Activated CD4-positive, alpha-beta T cell treated with anti-CD3 and anti-CD28 coated beads for 1 hour (primary cell): ENCODE data around the gene PCNX3.

Experiments used
- DNase-seq: peaks from one replicate; pipeline ENCODE4 v3.0.0-alpha.2; 2020

Gene PCNX3

DNA sequence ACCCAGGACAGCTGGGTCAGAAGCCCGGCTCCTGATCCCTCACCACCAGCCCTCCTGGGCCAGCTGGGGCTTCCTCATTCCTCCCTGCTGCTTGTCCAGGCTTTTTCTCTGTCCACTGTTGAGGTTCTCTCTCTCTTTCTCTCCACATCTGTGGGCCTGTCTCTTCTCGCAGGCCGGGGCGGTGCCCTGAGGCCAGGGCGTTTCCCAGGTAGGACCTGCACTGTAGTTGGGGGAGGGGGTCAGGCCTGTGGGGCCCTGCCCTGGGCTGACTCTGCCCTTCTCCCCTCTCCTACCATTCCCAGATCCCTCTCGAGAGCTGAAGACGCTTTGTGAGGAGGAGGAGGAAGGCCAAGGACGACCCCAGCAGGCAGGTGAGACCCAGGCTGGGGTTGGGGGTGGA is 34.8 kb upstream of the PCNX3 start:
- DNase-seq, result no peak

DNA sequence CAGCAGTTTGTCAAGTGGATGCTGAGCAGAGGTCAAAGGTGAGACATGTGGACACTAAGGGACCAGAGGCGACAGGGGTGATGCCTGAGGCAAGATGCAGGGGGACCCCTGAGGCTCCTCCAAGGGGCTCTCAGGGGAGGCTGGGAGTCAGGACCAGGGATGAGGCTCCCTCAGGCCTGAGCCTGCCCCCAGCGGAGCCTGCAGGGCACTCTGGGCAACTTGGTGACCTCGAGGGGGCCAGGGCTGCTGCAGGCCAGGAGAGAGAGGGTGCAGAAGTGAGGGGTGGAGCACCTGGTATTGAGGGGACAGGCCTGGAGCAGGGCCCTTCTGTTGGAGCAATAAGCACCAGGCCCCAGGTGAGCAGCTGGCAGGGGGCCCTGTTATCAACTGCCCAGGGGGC is 33.6 kb upstream of the PCNX3 start:
- DNase-seq, result no peak

DNA sequence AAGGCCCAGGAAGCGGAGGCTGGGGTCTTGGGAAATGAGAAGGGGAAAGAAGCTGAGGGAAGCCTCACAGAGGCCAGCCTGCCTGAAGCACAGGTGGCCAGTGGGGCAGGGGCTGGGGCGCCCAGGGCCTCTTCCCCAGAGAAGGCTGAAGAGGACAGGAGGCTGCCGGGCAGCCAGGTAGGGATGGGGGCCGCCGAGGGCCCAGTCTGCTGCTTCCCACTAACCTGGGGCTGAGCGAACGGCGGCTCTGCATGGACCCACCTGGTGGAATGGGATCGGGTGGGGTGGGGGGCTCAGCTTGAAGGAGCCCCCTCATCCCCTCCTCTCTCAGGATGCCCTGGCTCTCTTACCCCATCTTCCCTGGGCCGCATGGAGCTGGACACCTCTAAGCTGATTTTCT is 32.0 kb upstream of the PCNX3 start:
- DNase-seq, result no peak

DNA sequence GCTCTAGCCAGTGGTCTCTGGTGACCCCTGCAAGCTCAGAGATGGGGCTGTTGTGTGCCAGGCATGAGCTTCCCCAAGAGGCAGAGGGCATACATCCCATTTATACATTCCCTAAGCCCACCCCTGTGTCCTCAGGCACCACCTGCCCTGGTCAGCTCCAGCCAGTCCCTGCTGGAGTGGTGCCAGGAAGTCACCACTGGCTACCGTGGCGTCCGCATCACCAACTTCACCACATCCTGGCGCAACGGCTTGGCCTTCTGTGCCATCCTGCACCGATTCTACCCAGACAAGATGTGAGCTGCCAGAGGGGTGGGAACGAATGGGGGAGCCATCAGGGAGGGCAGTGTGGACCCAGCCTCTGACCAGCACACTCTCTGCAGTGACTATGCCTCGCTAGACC is 31.5 kb upstream of the PCNX3 start:
- no peak for DNase-seq

DNA sequence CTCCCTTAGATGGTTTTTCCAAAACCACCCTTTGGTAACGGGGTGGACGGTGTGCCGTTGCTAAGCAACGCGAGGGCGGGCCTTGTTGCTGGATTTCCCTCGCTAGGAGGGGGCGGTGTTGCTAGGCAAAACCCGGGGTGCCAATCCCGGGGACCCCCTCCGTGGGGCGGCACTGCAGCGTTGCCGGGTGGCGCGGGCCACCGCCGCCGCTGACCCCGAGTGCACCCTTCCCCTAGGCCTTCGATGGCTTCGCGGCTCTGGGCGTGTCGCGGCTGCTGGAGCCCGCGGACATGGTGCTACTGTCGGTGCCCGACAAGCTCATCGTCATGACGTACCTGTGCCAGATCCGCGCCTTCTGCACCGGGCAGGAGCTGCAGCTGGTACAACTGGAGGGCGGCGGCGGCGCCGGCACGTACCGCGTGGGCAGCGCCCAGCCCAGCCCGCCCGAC is 30.8 kb upstream of the PCNX3 start:
- no peak for DNase-seq

DNA sequence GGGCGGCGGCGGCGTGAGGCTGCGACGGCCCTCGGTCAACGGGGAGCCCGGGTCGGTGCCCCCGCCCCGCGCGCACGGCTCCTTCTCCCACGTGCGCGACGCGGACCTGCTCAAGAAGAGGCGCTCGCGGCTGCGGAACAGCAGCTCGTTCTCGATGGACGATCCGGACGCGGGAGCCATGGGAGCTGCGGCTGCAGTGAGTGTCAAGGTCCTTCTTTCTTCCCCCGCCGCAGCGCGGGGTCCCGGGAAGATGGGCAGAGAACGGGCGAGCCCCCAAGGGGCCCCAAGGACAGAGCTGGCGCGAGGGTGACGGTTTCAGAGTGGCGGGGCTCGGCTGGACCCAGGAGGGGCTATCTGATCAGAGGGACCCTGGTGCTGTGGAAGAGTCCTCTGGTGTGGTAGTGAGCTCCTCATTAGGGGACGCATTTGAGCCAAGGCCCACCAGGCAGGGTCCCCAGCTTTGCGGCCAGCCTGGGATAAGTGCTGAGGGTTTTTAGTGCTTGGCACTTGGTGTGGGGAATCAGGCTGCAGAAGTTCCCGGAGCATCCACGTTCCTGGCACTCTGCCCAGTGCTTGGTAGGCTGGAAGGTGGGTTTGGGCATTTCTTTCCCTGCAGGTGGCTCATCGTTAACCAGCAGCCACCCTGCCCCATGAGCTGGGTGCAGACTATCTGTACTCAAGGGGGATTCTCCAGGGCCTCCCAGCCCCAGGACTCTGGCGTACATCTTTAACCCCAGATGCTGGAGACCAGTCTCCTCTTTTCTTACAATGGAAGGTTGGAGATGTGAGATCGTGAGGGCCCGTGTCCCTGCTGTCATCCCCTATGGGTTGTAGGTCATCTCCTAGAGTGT is 30.0 kb upstream of the PCNX3 start:
- DNase-seq, result no peak

DNA sequence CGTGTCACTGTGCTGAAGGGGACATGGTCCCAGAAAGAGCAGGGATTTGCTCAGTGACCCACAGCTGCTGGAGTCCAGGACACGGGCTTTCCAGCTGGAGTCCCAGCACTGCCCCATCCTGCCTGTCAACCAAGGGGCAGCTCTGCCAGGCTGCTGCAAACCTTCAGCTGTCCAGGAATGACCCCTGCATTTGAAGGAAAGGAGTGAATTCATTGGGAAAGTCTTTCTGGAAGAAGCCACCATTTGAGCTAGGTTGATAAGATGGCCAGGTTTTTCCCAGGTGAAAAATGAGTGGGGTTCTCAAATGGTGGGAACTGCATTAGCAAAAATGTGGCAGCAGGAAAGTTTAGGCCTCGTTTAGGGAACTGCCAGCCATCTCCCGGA is 29.3 kb upstream of the PCNX3 start:
- no peak for DNase-seq

DNA sequence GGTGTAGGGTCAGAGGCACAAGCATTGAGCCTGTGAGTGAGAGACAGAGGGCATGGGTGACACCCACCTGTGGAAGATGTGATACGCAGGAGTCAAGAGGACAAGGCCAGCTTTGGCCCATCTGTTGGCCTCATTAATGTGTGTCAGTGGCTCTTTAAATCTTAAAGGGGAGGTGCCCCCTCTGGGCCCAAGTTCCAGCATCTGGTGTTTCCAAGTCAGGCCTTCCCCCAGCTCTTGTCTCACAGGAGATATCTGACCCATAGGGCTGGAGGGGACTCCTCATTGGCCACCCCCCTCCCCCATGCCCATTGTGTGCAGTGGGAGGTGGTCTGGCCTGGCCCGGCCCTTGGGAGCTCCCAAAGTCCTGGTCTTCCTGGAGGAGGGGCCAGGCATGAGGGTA is 28.9 kb upstream of the PCNX3 start:
- no peak for DNase-seq

DNA sequence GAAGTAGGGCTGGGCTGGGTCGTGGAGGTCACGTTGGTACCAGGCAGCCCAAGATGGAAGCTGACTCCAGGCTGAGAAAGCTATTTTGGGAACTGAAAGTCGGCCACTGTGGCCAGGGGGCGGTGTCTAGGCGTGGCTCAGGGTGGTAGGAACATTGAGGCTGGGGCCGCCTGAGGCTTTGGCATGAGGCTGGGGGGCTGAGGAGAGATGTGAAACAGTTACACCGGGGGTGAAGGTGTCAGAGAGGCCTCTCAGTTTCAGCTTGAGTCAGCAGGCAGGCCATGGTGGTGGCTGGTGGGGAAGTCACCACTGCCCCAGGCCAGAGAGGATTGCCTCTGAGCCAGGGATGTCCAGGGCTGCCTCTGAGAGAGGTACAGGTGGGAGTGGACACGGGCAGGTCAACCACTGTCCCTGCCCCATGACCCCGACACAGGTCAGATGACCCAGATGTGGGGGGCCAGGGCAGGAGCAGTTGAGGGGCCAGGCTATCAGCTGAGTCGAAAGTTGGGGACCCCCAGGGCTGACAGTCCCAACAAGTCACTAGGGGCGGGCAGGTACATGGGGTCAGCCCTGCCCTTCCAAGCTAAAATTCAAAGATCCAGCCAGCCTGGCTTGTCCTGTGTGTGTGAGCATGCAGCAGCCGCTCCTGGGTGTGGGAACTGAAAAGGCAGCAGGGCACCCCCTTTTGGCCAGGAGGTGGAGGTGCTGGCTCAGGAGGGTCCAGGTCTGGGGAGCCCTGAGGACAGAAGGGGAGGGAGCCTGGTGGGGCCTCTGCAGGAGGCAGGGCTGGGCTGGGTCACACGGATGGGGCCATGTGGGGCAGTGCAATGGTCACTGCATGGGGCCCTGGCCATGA is 27.1 kb upstream of the PCNX3 start:
- peak; percentile 68 for DNase-seq

DNA sequence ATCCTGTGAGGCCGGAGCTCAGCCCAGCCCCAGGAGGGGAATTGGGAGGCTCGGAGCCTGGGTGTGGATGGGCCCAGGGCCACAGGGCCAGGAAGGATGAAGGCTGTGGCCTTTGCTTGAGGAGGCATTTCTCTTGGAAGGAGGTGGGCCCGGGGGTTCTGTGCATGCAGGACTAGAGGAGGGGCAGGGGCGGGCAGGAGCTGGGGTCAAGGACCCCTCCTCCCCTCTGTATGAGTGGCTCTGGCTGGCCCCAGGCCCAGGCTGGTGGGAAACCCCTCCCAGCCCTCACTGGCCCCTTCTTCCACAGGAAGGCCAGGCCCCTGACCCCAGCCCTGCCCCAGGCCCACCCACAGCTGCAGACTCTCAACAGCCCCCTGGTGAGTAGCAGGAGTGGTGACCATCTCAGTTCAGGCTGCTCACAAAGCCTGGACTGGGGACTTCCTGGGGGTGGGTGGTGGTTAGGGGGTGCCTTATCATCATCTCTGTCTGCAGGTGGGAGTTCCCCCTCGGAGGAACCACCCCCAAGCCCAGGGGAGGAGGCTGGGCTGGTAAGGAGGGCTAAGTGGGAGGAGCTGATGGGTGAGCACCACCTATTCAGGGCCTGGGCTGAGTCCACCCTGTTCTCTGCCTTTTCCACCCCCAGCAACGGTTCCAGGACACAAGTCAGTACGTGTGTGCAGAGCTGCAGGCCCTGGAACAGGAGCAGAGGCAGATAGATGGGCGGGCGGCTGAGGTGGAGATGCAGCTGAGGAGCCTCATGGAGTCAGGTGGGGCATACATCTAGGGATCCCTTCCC is 25.9 kb upstream of the PCNX3 start:
- no peak for DNase-seq

DNA sequence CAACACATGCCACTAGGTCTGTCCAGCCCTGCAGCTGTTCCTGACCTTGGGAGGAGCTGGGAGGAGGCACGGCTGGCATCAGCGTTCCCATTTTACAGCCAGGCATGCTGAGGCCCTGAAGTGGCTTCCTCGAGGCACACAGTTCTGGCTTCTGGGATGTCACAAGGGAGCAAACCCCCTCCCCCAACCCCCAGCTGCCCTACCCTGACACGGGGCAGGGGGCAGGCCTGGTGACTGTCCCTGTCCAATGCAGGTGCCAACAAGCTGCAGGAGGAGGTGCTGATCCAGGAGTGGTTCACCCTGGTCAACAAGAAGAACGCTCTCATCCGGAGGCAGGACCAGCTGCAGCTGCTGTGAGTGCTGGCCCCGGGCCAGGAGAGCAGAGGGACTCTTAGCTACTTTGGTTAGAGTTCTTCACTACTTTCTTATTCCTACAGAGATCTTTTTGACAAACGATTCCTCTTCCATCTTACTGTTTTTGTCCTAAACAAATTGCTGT is 25.3 kb upstream of the PCNX3 start:
- DNase-seq, result no peak

DNA sequence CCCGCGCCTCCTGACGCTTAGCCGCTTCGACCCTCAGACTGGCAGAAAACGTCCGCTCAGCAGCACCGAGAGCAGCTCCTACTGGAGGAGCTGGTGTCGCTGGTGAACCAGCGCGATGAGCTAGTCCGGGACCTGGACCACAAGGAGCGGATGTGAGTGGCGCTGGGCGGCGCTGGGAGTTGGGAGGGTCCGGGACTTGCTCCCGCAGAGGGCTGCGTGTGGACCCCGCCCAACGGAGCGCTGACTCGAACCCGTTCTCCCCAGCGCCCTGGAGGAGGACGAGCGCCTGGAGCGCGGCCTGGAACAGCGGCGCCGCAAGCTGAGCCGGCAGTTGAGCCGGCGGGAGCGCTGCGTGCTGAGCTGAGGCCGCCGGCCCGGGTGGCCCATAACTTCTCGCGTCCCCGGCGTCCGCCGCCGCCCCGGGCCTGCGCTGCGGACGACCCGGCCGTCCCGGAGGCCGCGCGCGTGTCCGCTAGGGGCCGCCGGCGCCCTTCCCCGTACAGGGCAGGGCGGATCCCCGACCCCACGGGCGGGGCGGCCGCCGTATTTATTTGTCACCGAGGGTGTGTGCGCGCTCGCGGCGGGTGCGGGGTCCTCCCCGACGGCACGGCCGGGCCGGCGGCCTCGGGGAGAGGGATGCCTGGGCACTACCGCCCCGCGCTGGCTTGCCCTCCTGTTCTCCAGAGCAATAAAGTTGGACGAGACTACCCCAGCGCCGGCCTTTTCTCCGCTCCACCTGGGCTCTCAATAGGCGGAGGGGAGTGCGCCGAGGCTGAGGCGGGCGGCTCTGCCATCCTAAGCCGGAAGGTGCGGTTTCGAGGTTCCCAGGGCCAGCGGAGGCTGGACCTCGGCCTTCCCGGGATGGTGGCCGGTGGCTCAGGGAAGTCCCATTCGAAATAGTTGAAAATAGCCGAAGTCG is 23.4 kb upstream of the PCNX3 start:
- no peak for DNase-seq

DNA sequence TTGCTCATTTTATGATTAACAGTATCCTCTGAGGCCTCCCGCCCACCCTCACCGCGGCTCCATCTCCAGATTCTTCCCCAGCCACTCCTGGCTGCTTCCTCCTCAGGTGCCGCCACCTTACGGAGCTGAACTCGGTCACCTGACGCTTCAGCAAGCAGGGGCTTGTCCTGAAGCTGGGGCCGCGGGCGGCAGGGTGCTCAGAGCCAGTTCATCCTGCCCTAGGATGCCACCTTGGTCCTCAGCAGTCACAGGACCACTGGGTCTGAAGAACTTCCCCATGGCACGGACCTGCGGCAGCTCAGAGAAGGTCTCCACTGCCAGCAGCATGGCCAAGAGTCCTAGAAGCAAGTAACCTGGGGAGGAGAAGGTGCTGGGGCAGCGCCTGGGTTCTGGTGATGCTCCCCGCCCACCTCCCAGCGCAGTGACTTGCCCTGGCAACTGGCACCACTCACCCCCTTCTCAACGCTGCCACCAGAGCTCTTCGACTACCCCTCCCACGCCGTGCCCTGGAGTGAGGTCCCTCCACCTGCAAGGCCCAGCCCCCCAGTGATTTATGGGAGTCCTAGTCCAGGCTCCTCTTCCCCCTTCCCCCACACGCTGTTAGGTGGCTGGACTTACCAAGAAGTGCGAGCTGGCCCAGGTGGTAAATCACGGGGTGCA is 22.6 kb upstream of the PCNX3 start:
- DNase-seq, result no peak

DNA sequence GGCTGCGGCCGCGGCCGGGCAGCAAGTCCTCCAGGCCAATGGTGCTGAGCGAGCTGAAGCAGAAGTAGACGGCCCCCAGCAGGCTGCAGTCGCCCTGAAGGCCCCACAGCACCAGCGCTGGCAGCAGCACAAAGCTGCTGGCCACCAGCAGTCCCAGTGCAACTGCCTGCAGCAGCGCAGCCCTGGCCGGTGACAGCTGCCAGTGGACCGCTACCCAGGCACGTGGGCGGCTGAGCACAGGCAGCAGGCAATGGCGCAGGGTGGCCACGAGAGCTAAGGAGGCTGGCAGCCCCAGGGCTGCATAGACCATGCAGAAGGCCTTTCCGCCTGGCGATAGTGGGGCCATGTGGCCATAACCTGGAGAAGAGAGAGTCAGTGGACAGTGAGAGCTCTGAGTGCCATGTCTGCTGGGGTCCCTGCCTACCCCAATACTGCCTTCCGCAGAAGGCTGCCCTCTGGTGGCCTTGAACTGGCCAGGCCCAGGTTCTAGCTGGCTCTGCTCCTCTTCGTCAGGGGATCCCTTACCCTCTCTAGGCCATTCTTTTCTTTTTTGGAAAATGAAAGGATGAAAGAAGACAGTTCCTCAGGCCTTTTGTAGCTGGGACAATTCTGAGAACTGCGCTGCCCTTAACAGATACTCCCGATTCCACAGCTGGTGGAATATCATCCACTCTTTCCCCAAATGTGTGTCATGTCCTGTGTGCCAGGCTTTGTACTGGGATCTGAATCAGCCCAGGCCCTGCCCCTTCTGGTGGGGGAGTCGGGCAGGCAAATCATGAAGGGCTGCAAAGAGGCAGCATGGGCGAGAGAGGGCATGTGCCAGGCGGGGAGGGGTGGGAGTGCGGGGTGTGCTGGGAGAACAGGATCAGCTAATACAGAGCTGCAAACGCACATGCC is 21.8 kb upstream of the PCNX3 start:
- DNase-seq, result no peak

DNA sequence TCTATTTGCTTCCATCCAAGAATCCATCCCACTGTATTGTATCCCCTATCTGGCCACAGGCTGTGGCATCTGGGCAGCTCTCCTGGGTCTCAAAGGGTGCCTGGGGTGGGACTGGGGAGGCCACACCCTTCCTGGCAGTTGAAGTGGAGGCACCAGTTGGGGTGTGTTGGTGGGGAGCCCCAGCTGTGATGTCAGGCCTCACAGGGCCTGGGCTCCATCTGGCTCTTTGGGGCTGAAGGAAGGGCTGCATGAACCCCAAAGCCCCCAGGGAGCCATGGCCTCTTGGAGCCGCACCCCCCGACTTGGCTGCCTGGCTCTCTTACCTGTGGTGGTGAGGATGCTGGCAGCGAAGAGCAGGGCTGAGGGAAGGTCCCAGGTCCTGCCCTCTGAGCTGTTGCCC is 20.4 kb upstream of the PCNX3 start:
- DNase-seq, result no peak

DNA sequence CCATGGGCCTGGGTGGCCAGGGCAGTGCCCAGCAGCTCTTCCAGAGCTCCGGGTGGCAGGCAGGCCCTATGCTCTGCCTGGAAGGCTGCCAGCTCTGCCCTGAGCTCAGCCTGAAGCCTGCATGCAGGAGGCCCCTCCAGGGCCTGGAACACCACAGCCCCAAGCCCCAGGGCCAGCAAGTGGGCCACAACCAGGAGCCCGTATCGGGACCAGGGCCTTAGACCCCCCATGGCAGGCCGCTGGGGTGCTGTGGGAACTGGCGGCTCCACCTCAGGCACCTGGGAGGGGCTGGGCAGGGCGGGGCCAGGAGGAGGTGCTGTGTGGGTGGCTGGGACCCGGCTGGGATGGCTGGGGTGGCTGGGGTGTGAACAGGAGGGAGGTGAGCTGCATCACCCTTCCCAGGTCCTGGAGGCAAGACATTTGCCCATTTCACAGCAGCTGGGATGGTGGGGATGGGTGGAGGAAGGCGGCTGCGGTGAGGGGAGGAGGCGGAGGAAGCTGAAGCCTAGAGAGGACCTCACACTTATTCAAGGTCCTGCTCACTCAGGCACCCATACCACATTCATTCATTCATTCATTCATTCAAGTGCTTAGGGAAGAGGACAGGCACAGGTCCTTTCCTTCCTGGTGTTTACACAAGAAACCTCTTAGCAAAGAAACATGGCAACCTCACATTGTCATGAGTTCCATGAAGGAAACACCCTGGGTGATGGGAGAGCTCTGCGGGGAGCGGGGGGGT is 19.9 kb upstream of the PCNX3 start, which contains the start of gene KCNK7:
TSS of gene KCNK7 (minus strand) at position 258 of the 739 bp plus-strand sequence. CDS start at position 230, 28 bp downstream.
- DNase-seq, result no peak

DNA sequence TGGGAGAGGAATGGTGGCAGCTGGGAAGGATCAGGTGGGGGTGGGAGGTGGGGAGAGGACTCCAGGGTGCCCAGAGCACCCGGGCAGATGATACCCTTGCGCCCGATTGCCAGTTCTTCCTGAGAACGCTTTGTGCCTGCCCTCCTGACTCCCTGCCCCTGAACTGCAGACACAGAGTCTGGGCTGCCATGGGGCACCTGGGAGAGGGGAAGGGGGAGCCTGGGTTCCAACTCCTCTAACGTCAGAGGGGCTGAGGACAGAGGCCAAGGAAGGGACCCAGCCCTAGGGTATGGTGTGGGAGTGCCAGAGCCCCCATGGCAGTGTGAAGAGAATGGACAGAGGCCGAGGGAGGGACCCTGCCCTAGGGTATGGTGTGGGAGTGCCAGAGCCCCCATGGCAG is 19.1 kb upstream of the PCNX3 start:
- no peak for DNase-seq

DNA sequence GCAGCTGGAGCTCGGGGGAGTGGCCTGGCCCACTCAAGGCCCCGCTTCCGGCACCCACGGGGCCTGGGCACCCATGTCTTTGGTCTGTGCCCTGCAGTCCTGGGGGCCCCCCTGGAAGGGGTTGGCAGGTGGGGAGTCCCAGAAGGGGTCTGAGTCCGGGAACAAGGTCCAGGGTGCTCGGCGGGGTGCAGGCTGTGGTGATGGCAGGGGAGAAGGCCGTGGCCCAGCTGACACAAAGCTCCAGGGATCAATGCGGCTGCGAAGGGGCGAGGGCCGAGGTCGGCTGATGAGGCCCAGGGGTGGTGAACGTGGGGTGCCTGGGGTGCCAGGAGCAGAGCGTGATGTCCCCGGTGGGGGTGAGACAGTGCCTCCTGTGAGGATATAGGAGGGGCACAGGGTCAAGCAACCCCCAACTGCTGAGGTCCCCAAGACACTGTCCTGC is 17.3 kb upstream of the PCNX3 start:
- DNase-seq, result no peak

DNA sequence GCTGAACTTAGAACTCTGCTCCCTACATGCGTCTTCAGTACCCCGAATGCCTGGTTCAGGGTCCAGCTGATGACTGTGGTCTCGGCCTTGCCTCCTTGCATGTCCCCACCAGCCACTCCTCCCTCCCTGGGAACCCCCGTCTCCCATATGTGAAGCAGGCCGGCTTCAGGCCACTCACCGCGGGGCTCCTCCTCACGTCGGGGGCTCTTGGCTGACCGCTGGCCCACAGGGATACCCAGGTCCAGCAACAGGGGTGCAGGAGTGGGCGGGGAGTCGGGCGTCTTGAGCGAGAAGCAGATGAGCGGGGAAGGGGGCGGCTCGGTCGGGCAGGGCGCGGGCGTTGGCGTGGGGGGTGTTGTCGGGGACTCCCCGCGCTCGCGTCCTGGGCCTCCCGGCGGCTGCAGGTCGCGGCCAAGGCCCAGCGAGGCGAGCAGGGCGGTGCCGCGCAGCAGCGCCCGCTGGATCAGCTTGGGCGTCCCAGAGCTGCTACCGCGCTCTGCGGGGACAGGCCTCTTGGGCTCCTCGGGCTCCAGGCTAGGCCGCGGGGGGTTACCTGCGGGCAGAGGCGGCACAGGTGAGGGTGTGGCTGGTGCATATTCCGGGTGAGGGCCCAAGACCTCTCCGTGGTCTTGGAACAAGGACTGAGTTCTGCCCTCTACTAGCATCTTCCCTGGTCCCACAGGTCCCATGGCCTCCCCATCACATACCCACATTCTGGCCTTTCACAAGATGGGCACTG is 16.2 kb upstream of the PCNX3 start:
- DNase-seq, result no peak
